ENCODE measurements around the gene AP2M1.

AP2M1 gene

DNA sequence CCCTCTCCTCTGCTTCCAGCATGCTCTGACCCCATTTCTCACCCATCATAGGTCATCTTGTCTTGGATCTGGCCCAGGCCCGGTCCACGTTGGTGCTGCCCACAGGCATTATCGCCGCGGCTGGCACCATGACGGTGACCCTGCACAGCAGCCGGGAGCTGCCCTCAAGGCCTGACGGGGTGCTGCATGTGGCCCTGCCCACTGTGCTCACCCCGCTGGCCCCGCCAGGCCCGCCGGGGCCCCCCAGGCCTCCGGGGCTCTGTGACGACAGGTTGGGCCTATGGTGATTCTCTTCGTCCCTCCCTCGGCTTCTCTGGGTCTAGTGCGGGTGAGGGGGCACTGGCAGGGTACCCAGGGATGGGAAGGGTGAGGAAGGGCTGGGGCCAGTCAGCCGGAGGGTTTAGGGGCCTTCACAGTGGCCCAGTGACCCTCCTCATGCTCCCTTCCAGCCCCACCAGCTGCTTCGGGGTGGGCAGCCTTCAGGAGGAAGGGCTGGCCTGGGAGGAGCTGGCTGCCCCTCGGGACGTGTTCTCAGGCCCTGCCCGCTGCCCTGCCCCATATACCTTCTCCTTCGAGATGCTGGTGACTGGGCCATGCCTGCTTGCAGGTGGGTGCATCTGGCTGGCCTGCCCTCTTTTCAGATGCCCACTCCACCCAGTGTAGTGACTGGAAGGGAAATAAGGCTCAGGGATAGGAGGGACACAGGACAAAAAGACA lies 58.6 kb downstream of the AP2M1 start:
- H3K4me2 ChIP-seq (ENCODE audit: low read length): no peak overlapping the region
- no peak overlapping the region for H3K9ac ChIP-seq
- no peak overlapping the region for H3K27ac ChIP-seq
- no peak overlapping the region for H3K4me3 ChIP-seq (ENCODE audit: low read depth, low read length)
- peaks cover 7% of the 10 kb centered on the region for H3K4me1 ChIP-seq
- TF ChIP-seq, protein P1, sequence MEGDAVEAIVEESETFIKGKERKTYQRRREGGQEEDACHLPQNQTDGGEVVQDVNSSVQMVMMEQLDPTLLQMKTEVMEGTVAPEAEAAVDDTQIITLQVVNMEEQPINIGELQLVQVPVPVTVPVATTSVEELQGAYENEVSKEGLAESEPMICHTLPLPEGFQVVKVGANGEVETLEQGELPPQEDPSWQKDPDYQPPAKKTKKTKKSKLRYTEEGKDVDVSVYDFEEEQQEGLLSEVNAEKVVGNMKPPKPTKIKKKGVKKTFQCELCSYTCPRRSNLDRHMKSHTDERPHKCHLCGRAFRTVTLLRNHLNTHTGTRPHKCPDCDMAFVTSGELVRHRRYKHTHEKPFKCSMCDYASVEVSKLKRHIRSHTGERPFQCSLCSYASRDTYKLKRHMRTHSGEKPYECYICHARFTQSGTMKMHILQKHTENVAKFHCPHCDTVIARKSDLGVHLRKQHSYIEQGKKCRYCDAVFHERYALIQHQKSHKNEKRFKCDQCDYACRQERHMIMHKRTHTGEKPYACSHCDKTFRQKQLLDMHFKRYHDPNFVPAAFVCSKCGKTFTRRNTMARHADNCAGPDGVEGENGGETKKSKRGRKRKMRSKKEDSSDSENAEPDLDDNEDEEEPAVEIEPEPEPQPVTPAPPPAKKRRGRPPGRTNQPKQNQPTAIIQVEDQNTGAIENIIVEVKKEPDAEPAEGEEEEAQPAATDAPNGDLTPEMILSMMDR (IDR thresholded peaks at IDR 0.05): no peak
- no peaks in the 10 kb centered on the region for H3K79me2 ChIP-seq
- no peaks in the 10 kb centered on the region for H3K27me3 ChIP-seq (ENCODE audit: control insufficient read depth, insufficient read depth, low read length)
- H3K36me3 ChIP-seq (ENCODE audit: control insufficient read depth, insufficient read depth, low read length): no peaks in the 10 kb centered on the region
- no peaks in the 10 kb centered on the region for H3K9me3 ChIP-seq (ENCODE audit: control insufficient read depth, low read length)
- H2AFZ ChIP-seq: no peak overlapping the region

Measured in parathyroid adenoma (tissue), 2 donors.